Endothelial cell (in vitro differentiated cells): ENCODE data around the gene SERPINF2. TPM values are rescaled to one million over a fixed set of nuclear protein-coding genes. Genes with fewer than 3 reads are reported as not detected.
A peak's percentile ranks its signal among the peaks of the same experiment; 100 is the strongest.
"Not testable (repeated sequence)": the region's sequence is repeated elsewhere in the genome, so short reads cannot be mapped to it uniquely, and the experiment has no call there.

Experiments used
- DNase-seq: peaks from one replicate; pipeline ENCODE4 v3.0.0; 2021; ENCODE audit warnings: low spot score
- H3K27ac Mint-ChIP-seq: one replicate; pipeline ENCODE4 v1.8.0; 2021; ENCODE audit warnings: mixed read lengths, inconsistent platforms; ENCODE audit not compliant: unreplicated experiment
- H3K27me3 Mint-ChIP-seq: one replicate; pipeline ENCODE4 v1.8.0; 2021; ENCODE audit warnings: mild to moderate bottlenecking, moderate library complexity, mixed read lengths, inconsistent platforms; ENCODE audit not compliant: unreplicated experiment
- H3K36me3 Mint-ChIP-seq: one replicate; pipeline ENCODE4 v1.8.0; 2021; ENCODE audit warnings: mild to moderate bottlenecking, low read depth, mixed read lengths, inconsistent platforms; ENCODE audit not compliant: unreplicated experiment
- H3K4me1 Mint-ChIP-seq: one replicate; pipeline ENCODE4 v1.8.0; 2021; ENCODE audit warnings: mild to moderate bottlenecking, mixed read lengths, inconsistent platforms; ENCODE audit not compliant: unreplicated experiment
- H3K4me3 Mint-ChIP-seq: one replicate; pipeline ENCODE4 v1.8.0; 2021; ENCODE audit warnings: mild to moderate bottlenecking, mixed read lengths, inconsistent platforms; ENCODE audit not compliant: unreplicated experiment
- H3K9me3 Mint-ChIP-seq: one replicate; pipeline ENCODE4 v1.8.0; 2021; ENCODE audit warnings: mixed read lengths, inconsistent platforms; ENCODE audit not compliant: unreplicated experiment
- CTCF ChIP-seq: fragments of 200-600 bp; sonication (generic); IDR thresholded peaks from one replicate; pipeline ENCODE4 v1.5.0; 2021; ENCODE audit warnings: antibody characterized with exemption; ENCODE audit not compliant: unreplicated experiment
- total RNA-seq: library from RNA; stranded (reverse); fragmentation: NEBNext Ultra II Directional; extraction: Animal tissue kit (Norgen Biotek cat#: 25700); gene quantifications from one replicate; pipeline ENCODE4 v1.2.1, GENCODE V29; 2021; ENCODE audit not compliant: unreplicated experiment

The SERPINF2 gene
- total RNA-seq, 1 donor from 2014 or later = 0.56 TPM

- no peak overlapping the region for H3K4me3 Mint-ChIP-seq
Observed at GRCh38 chr17:1720856-1721386, 21.8 kb upstream of the SERPINF2 start.

GRCh38 chr17:1722022-1722421 is 20.6 kb upstream of the SERPINF2 start:
- not testable (repeated sequence) for H3K27ac Mint-ChIP-seq, DNase-seq, H3K9me3 Mint-ChIP-seq, H3K36me3 Mint-ChIP-seq, H3K4me3 Mint-ChIP-seq, H3K27me3 Mint-ChIP-seq
- peaks cover 14% of the 10 kb centered on the region for H3K4me1 Mint-ChIP-seq

More at GRCh38 chr17:1720856-1721386, 21.8 kb upstream of the SERPINF2 start:
- Mint-ChIP-seq H3K27ac (no peak overlapping the region), H3K27me3 (peaks cover 13% of the 10 kb centered on the region), H3K36me3 (no peaks in the 10 kb centered on the region), H3K4me1 (peaks cover 14% of the 10 kb centered on the region), H3K9me3 (no peaks in the 10 kb centered on the region)
- peak; percentile 96 for TF ChIP-seq CTCF
- DNase-seq = peak; percentile 64

GRCh38 chr17:1724351-1724868 is 18.3 kb upstream of the SERPINF2 start, which contains the start of gene WDR81:
Gene WDR81, plus strand, starts transcription at chr17:1724704. Its CDS starts 256 bp downstream, at chr17:1724960.
- peak; percentile 81 for DNase-seq
- H3K9me3 Mint-ChIP-seq = no peaks in the 10 kb centered on the region
- peaks cover 7% of the 10 kb centered on the region for H3K4me1 Mint-ChIP-seq
- H3K27ac Mint-ChIP-seq = no peak within 1 kb of the TSS
- H3K27me3 Mint-ChIP-seq = peaks cover 9% of the 10 kb centered on the region
- H3K36me3 Mint-ChIP-seq = peaks cover 2% of the 10 kb centered on the region
- peak within 1 kb of the TSS; percentile 79 for H3K4me3 Mint-ChIP-seq
- TF ChIP-seq CTCF = no peak

GRCh38 chr17:1724869-1725641 is 17.6 kb upstream of the SERPINF2 start:
- TF ChIP-seq CTCF = no peak
- no peak for DNase-seq
- peaks cover 11% of the 10 kb centered on the region for H3K27me3 Mint-ChIP-seq

GRCh38 chr17:1725642-1726511 is 16.8 kb upstream of the SERPINF2 start:
- no peak for TF ChIP-seq CTCF
- H3K36me3 Mint-ChIP-seq = peaks cover 8% of the 10 kb centered on the region
- no peak for DNase-seq
- H3K9me3 Mint-ChIP-seq = no peaks in the 10 kb centered on the region
- peak overlapping the region; percentile 44 for H3K4me3 Mint-ChIP-seq
- H3K27me3 Mint-ChIP-seq = peaks cover 10% of the 10 kb centered on the region
- peaks cover 7% of the 10 kb centered on the region for H3K4me1 Mint-ChIP-seq
- peak overlapping the region; percentile 72 for H3K27ac Mint-ChIP-seq

More at GRCh38 chr17:1724869-1725641, 17.6 kb upstream of the SERPINF2 start:
- Mint-ChIP-seq H3K4me3 (peak overlapping the region; percentile 44), H3K27ac (no peak overlapping the region), H3K36me3 (peaks cover 8% of the 10 kb centered on the region), H3K4me1 (peaks cover 7% of the 10 kb centered on the region), H3K9me3 (no peaks in the 10 kb centered on the region)
